ENCODE data around the gene TMEM187. TPM values are rescaled to one million over a fixed set of nuclear protein-coding genes. Genes with fewer than 3 reads are reported as not detected.
"Not testable (repeated sequence)": the region's sequence is repeated elsewhere in the genome, so short reads cannot be mapped to it uniquely, and the experiment has no call there.

The TMEM187 gene
- total RNA-seq, 1 experiment from 2014 or later, result 10.0 TPM

DNA sequence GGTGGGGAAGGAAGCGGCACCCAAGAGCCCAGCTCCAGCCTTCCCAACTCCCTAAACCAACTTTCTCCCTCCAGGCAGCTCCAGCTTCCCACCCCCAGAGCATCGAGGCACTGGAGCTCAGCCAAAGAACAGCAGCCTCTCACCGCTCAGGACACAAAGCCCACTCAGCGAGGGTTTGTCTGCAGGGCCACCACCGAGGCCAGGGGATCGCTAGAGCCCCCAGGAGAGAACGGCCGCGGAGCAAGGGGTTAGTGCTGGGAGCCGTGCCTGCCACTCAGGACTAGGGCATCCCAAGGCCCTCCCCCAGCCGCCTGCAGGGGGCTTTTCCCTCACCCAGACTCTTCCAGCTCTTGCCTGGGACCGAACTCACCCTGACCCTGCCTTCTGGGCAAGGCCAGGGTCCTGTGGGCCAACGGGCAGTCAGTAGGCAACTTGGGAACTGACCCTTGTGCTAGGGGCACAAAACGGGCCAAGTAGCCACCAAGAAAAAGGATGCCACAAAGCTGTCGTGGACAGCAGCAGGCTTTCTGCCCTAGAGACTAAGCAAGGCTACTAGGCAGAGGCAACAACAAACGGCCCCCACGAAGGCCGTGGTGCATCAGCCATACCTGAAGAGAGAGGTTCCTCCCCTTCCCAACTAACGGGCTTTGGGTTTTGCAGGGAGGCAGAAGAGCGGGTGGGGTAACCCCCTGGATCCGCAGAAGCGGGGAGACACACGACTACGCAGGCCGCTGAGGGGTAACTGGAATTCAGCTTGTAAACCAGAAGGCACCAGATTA lies 3.2 kb upstream of the TMEM187 start:
- DNase-seq (ENCODE audit: extremely low read depth, low read depth), result no peak

GRCh38 chrX:153969904-153970356 lies 2.6 kb upstream of the TMEM187 start:
- DNase-seq (ENCODE audit: extremely low read depth, low read depth), result no peak

- peak; percentile 62 for DNase-seq (ENCODE audit: extremely low read depth, low read depth)
Observed at GRCh38 chrX:153970357-153971123, 2.0 kb upstream of the TMEM187 start.

DNA sequence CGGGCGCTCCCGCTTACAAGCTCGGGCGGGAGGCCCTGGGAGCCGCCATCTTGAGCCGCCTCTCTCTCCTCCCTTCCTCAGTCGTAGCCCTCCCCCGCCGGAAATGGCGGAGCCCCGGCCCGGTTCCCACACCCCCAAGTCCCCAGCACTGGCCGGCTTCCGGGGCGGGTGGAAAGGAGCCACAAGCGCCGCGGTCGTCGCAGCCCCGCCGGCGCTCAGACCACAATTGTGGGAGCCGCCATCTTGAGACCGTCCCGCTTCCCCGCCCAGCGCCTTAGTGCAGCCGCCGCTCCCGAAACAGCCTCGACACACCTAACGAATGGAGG lies 1.5 kb upstream of the TMEM187 start:
- peak; percentile 91 for DNase-seq (ENCODE audit: extremely low read depth, low read depth)

GRCh38 chrX:153971450-153972367 lies 845 bp upstream of the TMEM187 start, which contains the start of gene HCFC1:
HCFC1 (minus strand) TSS chrX:153971818; CDS start chrX:153970840, 978 bp downstream.
- peak; percentile 92 for DNase-seq (ENCODE audit: extremely low read depth, low read depth)

- DNase-seq (ENCODE audit: extremely low read depth, low read depth), result no peak
Observed at GRCh38 chrX:153973127-153974002, 811 bp downstream of the TMEM187 start.

DNA sequence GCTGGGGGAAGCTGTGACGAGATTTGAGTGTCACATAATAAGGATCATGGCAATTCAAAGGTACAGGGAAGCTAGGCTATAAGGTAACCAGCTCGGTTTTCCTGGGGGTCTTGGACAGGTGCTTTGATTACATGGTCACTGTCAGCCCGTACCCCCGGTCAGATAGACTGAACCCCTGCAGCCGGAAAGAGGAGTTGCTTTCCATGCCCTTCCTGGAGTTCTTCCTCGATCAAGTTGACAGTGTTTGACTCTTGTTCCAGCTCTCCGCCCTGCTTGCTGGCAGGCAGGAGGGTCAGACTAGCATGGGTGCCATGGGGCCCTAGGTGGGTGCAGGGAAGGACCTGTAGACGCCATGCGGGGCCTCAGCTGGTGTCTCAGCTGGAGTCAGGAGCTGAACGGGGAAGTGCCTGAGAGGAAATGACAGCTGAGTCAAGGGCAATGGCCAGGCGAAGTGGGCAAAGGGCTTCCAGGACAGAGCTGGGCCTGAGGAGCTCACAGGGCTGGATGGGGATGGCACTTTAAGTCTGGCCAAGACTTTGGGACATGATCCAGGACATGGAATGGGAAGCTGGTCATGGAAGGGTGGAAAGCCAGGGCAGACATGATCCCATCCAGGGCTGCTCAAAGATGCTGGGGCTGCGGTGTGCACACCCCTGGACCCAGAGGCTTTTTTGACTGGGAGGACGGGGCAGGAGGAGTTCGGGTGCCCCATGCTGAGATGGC lies 1.6 kb downstream of the TMEM187 start:
- DNase-seq (ENCODE audit: extremely low read depth, low read depth), result no peak

DNA sequence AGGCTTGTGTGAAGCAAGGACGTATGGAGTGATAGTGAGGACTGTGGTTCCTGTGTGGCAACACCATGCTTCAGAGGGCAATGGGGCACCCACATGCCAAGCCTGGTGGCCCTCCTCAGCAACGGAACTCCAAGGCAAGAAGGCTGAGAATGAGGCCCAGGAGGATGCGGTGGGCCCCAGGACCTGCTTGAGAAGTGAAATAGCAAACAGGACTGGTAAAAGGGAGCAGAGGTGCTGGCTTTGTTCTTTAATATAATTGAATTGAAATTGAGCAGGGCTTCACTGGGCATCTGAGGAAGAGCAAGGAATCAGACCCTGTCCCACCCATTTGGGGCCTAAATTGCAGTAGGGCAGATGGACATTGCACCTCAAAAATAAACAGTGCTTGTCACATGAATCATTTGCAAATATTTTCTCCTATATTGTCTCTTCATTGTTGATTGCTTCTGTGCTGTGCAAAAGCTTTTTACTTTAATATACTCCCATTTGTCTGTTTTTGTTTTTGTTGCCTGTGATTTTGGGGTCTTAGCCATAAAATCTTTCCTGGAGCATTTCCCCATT lies 2.3 kb downstream of the TMEM187 start:
- DNase-seq (ENCODE audit: extremely low read depth, low read depth), result no peak

GRCh38 chrX:153980394-153980793 lies 7.8 kb downstream of the TMEM187 start:
- not testable (repeated sequence) for DNase-seq (ENCODE audit: extremely low read depth, low read depth)

- DNase-seq (ENCODE audit: extremely low read depth, low read depth), result no peak
Observed at GRCh38 chrX:153981231-153981630, 8.7 kb downstream of the TMEM187 start.

DNA sequence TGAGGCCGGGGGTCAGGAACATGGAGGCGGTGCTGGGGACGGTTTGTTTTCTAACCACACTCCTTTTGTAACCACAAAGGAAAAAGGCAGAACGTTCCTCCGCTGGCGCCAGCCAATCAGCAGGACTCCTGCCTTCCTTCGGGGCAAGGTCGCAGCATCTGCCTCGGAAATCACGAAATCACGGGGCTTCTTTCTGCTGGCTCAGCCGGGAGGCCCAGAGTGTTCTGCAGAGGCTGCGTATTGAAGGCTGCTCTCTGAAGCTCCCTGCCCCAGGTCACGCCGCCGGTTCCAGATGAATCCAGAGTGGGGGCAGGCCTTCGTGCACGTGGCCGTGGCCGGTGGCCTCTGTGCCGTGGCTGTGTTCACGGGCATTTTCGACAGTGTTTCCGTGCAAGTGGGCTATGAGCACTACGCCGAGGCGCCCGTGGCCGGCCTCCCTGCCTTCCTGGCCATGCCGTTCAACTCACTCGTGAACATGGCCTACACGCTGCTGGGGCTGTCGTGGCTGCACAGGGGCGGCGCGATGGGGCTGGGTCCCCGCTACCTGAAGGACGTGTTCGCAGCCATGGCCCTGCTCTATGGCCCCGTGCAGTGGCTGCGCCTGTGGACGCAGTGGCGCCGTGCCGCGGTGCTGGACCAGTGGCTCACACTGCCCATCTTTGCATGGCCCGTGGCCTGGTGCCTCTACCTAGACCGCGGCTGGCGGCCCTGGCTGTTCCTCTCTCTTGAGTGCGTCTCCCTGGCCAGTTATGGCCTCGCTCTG lies 9.4 kb downstream of the TMEM187 start:
- no peak for DNase-seq (ENCODE audit: extremely low read depth, low read depth)

- no peak for DNase-seq (ENCODE audit: extremely low read depth, low read depth)
Observed at GRCh38 chrX:153983321-153983801, 10.8 kb downstream of the TMEM187 start.

GRCh38 chrX:153984351-153985178 lies 12.0 kb downstream of the TMEM187 start:
- no peak for DNase-seq (ENCODE audit: extremely low read depth, low read depth)

GRCh38 chrX:153988493-153988892 lies 15.9 kb downstream of the TMEM187 start:
- DNase-seq (ENCODE audit: extremely low read depth, low read depth), result no peak

DNA sequence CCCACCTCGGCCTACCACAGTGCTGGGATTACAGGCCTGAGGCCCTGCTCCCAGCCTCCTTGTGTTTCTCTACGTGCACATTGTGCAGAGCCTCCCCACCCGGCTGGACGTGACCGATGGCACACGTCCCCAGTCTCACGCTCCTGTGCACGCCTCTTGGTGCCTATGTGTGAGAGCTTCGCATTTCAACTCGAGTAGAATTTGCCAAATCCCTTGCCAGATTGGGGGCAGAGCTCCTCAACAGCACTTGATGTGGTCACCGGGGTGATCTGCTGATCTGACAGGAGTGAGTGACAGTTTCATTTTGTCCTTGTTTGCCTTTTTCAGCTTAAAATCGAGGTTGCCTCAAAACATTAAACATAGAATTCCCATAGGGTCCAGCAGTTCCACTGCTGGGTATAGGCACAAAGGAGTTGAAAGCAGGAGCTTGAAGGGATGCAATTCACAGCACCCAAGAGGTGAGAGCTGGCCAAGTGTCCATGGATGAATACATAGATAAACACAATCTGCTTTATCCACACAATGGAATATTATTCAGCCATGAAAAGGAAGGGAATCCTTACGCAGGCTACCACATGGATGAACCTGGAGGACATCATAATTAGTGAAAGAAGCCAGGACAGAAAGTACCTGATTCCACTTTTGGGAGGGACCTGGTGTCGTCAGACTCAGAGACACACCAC lies 17.6 kb downstream of the TMEM187 start:
- DNase-seq (ENCODE audit: extremely low read depth, low read depth), result no peak

DNA sequence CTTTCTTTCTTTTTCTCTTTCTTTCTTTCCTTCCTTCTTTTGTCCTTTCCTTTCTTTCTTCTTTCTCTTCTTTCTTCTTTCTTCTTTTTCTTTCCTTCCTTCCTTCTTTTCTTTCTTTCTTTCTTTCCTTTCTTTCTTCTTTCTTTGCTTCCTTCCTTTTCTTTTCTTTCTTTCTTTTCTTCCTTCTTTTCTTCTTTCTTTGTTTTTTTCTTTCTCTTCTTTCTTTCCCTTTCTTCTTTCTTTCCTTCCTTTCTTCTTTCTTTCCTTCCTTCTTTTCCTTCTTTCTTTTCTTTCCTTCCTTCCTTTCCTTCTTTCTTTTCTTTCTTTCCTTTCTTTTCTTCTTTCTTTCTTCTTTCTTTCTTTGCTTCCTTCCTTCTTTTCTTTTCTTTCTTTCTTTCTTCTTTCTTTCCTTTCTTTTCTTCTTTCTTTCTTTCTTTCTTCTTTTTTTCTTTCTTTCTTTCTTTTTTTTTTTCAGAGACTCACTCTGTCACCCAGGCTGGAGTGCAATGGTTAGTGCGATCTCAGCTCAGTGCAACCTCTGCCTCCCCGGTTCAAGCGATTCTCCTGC lies 18.5 kb downstream of the TMEM187 start:
- no peak for DNase-seq (ENCODE audit: extremely low read depth, low read depth)

Measured in NCI-H460 (cell line).